ENCODE measurements around the gene LYSMD3.

DNA sequence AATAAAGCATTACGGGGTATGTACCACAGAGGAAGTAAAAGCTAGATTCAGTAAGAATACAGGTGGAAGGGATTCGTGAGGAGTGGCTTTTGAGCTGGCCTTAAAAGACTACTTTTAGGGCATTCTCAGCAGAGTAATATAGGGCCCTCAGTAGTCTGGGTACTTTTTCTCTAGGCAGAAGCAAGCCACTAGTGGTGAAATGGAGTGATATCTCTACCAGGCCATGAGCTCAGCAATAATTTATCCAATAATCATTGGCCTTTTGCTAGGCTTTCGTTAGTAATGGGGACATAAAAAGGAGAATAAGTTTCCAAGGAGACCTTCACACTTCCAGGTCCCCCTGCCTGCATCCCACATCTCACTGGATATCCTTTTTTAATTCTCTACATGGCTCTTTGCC lies 53.0 kb downstream of the LYSMD3 start:
- TF ChIP-seq, protein P1, sequence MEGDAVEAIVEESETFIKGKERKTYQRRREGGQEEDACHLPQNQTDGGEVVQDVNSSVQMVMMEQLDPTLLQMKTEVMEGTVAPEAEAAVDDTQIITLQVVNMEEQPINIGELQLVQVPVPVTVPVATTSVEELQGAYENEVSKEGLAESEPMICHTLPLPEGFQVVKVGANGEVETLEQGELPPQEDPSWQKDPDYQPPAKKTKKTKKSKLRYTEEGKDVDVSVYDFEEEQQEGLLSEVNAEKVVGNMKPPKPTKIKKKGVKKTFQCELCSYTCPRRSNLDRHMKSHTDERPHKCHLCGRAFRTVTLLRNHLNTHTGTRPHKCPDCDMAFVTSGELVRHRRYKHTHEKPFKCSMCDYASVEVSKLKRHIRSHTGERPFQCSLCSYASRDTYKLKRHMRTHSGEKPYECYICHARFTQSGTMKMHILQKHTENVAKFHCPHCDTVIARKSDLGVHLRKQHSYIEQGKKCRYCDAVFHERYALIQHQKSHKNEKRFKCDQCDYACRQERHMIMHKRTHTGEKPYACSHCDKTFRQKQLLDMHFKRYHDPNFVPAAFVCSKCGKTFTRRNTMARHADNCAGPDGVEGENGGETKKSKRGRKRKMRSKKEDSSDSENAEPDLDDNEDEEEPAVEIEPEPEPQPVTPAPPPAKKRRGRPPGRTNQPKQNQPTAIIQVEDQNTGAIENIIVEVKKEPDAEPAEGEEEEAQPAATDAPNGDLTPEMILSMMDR (IDR thresholded peaks at IDR 0.05; ENCODE audit: low read length), result no peak
- no peak for TF ChIP-seq EZH2 (IDR thresholded peaks at IDR 0.05; ENCODE audit: borderline replicate concordance, low read length)
